T-helper 22 cell (primary cell): ENCODE results near the gene ZCCHC17.
"Not testable (repeated sequence)": the region's sequence is repeated elsewhere in the genome, so short reads cannot be mapped to it uniquely, and the experiment has no call there.

Experiments
- DNase-seq: peaks from one replicate; pipeline ENCODE4 v3.0.0-alpha.2; 2020; ENCODE audit warnings: low read depth

The ZCCHC17 gene

DNA sequence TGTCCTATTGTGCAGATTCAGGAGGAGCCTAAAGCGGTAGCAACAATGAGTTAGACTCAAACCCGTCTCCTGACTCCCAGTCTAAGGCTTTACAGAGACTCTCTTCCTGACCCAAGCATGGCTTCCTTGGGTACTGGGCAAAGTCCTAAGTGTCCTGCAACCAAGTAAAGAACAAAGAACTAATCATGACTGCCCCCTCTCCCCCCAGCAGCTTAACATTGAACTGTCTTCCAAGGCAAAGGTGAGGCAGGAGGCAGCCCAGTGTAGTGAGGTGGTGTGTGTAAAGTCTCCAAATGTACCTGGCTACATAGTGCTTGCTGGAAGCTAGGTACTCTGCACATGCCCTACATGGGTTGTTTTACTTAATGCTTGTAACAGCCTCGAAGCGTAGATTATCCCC is 73.7 kb downstream of the ZCCHC17 start:
- DNase-seq = no peak

DNA sequence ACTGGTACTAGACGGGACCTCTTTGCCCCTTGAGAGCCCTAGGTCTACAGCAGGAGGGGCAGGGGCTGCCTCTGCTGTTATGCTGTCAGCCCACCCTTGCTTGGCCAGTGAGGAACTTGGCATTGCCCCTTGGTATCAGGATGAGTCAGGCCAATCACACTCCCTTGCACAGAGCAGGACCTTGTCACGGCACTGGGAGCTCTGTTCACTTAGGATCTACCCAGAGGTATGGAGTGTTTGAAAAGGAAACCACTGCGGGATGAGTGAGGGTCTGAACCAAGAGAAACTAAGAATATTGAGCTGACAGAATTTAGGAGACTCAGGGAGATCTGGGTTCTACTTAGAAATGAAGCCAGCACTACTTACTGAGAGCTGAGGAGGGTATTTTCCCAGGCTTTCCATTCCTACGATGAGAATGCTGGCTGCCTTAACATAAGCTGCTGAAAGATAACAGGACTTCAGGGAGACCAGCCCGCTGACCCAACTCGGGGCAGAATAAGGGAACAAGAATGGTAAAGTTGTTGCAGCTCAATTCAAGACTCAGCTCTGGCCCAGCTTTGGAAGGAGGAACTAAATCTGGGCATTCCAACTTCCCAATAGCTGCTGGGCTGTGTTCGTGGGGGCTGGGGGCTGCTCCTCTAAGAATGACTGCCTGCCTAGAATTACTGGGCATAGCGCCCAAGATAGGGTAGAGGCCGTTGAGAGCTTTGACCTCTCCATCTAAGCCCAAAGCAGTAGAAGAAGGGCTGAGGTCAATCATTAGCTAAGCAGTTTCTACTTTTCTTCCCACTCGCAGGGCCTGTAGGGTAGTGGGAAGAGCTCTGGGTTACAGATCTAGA is 74.5 kb downstream of the ZCCHC17 start:
- no peak for DNase-seq

DNA sequence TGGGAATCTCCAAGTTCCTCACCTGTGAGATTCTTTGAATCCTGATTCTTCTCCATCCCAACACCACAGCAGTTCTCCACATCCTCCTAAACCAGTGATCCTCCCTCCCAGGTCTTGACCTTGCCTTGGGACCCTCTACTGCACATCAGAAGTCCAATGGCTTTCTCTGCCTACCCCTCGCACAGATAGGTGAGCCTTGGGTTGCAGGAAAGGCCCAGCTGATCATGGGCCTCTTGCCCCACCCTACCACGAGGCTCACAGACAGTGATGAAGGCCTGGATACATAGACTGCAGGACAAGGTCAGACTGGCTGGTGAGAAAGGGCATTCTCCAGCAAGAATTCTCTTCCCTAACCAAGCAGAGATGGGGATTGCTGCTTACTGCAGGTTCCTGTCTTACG is 75.2 kb downstream of the ZCCHC17 start:
- DNase-seq = no peak

DNA sequence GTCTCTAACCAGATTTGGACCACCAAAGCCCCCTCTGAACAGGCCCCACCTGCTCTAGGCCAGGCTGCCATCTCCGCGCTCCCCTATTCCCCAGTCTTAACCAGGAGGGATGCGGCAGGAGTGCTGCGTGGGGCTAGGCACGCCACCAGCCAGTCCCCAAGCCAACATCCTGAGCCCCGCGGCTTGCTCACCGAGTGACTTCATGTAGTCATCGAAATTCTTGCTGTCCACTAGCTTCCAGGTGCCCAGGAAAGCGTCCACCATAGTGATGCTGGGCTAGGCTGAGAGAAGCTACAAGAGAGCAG is 75.9 kb downstream of the ZCCHC17 start:
- DNase-seq = no peak

DNA sequence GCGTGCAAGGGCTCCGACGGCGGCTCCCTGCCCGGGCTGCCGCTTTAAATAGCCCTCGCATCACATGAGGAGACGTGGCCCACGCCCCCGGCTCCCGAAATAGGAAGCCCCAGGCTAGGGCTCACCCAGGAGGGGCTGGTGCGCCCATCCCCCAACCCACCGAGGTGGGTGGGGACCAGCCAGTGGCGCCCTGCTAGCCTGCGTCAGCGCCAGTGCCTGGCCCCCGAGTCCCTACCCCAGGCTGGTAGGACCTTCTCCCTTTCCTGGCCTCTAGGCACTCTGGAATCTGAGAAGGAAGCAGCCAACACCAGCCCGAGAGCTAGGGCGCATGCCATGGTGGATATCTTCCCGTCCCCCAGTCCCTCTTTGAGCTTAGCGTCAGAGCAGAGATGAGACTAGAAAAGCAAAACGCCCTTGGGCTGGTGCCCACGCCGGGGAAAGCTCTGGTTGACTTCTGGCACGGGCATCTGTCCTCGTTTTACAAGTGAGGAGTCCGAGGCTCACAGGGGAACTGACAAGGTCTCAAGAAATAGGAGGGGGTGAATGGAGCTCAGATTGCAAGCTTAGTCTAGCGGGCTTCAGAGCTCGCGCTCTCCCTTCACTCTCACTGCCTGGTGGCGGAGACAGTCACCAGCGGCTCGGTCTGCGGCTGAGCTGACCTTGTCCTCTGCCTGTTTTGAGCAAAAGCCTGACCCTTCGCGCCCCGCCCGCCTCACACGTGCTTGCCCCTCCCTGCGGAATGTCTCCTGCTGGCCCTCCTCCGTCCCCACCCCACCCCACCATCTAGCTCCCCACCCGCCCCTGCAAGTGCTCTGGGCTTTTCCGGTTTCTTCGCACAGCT is 76.4 kb downstream of the ZCCHC17 start, which contains the start of gene FABP3:
Gene FABP3 (minus strand): TSS at position 21 of the 841 bp plus-strand sequence. CDS start 62 bp downstream, outside the sequence.
- no peak for DNase-seq

DNA sequence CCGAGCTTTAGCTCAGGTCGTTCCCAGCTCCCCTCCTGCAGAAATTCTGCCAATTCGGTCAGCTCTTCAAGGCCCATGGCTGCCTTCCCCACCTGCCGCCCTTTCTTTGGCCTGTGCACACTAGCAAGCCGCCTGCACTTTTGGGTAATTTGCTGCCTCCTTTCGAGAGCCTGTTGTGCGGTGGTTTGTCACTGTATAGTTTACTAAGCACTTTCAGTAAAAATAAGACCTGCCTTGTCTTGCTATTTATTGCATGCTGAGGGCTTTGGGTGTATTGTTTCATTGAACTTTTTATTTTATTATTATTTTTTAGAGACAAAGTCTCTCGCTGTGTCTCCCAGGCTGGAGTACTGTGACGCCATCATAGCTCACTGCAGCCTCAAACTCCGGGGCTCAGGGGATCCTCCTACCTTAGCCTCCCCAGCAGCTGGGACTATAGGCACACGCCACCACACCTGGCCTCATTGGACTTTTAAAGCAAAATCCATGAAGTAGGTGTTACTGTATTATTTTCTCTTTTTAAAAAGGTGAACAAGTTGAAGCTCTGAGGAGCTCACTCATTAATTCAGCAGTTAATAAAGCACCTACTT is 77.2 kb downstream of the ZCCHC17 start:
- no peak for DNase-seq

DNA sequence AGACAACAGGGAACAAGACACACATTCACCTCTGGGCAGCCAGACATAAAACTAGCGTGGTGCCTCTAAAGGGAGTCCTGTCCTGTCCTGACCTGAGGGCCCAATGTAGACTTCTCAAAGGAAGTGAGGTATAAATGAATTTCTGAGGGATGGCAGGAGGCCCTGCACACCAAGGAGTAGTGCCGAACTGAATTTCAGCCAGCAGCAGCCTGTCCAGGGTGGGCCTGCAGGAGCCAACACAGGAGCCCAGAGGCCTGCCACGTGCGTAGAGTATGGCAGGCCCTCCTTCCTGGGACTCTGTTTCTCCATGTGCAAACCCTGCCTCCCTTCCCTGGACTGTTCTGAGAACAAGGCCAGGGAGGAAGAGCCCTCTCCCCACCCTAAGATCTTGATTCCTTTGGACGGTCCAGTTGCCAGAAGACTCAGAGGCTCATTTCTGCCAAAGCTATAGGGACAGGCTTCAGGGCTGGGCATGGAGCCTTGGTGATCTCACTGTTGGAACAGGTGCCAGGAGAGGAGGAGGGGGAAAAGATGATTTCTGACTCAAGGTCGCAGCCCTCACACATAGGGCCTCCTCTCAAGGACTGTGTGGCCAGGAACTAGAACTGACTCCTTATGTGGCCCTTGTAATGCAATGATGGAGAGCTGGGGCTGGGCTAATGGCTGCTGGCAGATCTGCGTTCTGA is 77.8 kb downstream of the ZCCHC17 start:
- no peak for DNase-seq

DNA sequence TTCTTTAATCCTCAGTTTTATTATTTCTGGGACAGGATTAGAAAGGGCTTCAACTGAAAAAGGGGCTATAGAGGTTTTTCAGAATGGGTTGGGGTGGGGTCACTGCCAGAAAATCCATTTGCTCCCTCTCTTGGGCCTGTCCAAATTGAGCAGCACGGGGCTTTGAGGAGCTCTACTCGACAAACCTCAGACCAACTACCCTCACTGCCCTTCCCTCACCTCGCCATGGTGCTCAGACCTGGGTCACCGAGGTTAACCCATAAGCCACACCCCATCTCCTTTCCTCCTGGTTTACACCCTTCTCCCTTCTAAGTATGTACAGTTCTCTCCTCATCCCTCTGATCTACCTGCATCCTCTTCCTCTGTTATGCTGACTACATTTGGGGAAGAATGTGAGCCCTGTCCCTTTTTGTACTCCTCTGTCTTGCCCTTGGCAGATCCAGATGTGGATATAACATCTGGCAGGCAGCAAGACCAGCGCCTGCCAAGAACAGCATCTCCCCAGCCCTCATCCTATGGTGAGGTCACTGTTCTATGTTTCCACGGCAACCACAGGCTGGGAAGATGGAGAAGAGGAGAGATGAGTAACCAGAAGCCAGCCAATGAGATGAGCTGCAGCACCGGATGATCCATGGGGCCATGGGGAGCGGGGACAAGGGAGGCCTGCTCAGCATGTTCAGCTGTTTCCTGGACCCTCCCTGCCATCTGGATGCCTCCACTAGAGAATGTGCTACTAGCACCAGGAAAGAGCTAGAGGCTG is 79.7 kb downstream of the ZCCHC17 start:
- DNase-seq = no peak

DNA sequence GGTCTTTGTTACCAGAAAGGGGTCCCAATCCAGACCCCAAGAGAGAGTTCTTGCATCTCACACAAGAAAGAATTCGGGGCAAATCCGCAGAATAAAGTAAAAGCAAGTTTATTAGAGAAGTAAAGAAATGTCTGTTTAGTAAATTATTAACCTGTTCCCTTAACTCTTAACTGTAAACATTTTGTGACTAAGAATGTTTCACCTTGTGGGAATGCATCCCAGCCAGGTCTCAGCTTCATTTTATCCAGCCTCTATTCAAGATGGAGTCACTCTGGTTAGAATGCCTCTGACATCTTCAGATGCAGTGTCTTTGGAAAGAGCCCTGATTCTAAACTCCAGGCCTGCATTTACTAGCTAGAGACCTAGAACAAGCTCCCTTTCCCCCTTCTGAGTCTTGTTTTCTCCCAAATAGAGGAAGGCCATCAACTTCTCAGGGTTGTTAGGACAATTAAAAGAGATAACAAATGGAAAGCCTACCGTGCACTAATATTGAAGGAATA is 80.6 kb downstream of the ZCCHC17 start:
- DNase-seq = no peak

DNA sequence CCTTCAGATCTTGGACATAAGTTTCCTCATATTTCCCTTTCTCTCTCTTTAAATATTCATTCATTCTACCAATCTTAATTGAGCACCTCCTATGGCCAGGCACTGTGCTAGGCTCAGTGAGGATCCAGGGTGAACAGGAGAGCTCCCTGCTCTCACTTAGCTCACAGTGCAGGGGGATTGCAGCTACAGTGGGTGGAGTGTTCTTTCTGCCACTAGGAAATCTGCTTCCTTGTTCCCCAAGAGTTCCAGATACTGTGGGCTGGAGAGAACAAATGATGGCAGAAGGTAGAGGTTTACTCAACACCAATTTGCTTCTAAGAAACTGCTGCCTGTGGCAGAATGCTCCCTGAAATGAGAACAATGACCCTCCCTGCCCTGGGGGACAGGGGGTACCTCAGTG is 81.2 kb downstream of the ZCCHC17 start:
- no peak for DNase-seq

DNA sequence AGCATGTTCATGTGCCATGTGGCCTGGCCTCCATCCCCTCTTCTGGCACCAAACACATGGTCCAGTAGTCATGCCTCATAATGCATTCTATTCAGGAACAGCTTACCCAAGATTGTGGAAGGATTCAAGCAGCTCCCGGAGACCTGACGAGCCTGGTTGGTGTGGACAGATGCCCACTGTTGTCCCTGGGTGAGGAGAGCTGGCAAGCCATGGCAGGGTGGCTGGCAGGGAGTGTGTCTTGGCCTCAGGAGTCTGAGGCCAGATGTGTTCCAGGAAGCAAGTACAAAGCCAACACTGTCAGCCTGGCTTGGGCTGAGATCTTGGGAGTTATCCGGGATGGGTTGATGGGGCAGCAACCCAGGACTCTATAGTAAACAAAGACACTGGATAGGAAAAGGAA is 83.3 kb downstream of the ZCCHC17 start:
- no peak for DNase-seq

DNA sequence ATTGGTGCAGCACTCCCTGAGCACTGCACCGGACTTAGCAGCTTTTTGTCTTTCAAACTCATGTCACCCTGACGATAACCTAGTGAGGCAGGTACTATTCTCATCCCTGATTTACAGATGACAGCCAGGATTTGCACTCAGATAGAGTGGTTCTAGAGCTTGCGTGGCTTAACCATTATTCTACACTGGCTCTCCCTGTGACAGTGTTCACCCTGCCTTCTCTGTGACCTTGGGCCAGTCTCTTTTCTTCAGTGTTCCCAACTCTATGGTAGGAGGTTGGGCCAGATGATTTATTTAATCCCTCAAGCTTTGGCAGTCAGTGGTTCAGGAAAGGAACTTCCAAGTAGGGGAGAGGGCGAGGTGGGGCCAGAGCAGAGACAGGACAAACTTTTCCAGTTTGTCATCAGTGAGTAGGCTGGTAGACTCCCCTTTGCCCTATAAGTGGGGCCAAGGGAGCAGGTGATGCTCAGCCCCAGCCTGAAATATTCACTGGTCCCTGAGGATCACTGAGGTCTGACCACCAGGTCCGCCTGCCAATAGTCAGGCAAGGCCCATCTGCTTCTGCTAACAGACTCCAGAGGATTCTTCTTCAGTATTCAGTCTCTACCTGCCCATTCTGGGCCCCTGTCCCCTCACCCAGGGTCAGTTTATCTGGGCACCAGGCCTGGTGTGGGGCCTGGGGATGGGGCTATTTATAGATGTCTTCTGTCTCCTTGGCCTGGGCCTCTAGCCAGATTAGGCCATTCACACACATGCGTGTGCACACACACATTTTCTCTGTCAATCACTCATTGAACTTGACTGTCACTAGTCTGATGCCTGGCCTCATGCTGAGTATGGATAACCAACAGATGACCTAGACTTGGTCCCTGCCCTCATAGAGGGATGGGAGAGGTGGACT is 84.8 kb downstream of the ZCCHC17 start:
- DNase-seq = no peak

DNA sequence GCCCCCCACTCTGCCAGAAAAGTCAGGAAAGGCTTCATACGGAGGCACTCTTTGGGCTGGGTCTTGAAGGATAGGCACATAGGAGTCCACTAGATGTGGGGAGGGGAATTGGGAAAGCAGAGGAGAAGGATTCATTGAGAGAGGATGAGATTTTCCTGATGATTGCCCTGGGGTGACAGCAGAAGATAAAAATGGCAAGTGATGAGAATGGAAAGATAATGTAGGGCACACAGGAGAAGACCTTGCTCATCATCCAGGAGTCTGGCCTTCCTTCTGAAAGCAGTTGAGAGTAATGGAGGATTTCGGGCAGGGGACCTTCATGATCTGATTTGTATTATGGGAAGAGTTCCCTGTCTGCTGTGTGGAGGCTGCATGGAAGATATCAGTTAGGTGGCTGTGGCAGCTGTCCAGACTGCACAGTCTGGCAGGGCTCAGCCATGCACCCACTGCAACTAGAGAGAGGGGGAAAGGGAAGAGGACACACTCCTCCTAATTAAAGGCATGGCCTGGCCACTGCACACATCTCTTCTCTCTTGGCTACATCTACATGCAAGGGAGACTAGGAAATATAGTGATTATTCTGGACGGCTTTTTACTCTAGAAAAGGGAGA is 85.7 kb downstream of the ZCCHC17 start:
- no peak for DNase-seq

DNA sequence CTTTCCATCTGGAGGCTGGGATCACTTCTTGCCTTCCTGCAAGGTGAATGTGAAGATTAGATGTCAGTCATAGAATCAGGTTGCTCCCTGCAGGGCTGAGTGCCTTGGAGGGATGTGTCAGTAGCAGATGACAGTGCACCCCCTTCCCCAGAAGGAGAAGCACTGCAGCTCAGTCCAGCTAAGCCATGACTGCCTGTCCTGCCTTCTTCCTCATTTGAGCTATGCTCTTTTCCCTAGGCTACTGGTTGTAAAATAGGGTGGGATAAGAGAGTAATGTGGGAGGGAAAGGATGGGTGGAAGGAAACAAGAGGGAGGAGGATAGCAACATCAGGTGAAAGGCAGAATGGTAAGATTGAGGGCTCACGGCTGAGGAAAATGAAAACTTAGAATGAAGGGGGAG is 87.1 kb downstream of the ZCCHC17 start:
- DNase-seq = no peak

DNA sequence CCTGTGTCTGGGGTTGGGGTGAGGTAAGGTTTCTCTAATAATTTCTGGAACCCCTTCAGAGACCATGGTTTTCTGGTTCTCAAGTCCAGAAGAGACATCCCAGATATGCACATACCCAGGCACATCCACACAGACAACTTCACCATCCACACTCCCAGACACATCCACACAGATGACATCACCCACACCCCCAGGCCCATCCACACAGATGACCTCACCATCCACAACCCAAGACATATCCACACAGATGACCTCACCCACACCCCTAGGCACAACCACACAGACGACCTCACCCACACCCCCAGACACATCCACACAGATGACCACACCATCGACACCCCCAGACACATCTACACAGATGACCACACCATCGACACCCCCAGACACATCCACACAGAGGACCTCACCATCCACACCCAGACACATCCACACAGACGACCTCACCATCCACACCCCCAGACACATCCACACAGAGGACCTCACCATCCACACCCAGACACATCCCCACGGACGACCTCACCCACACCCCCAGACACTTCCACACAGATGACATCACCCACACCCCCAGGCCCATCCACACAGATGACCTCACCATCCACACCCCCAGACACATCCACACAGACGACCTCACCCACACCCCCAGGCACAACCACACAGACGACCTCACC is 89.9 kb downstream of the ZCCHC17 start:
- DNase-seq = not testable (repeated sequence)

DNA sequence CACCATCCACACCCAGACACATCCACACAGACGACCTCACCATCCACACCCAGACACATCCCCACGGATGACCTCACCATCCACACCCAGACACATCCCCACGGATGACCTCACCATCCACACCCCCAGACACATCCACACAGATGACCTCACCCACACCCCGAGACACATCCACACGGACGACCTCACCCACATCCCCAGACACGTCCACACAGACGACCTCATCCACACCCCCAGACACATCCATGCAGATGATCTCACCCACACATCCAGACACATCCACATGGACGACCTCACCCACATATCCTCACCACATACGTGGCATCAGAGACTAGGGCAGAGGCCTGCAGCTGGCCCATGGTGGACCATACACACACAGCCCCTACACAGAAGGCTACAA is 90.8 kb downstream of the ZCCHC17 start:
- no peak for DNase-seq

DNA sequence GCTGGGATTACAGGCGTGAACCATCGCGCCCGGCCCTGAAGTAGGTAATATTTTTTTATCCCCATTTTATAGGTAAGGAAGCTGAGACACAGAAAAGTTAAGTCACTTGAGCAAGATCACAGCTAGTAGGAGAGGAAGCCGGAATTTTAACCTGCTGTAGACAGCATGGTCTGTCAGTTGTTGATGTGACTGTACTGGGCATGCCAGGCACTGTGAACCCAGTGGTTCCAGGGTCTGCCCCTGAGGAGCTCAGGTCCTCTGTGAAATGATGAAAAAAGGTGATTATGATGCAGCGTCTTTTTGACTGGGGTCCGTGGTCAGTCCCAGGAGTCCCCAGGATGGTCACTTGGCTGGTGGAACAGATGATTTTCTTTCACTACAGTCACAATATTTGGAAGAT is 92.8 kb downstream of the ZCCHC17 start:
- DNase-seq = no peak

DNA sequence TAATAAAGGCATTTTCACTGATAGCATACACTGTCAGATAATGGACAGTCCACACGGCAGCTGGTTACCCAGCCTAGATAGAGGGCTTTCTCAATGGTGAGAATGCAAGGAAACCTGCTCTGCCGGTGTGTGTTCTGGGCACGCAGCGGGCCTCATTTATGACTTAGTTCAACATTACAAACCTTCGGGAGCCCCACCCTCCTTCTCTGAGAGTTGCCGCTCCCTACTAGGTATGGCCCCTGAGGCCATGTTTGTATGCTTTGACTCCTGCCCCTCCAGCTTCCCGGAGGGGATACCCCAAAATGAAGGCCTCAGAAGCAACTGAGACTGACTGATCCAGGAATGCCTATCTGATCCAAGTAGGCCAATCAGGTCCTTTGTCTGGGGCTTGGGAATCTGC is 93.2 kb downstream of the ZCCHC17 start:
- no peak for DNase-seq

DNA sequence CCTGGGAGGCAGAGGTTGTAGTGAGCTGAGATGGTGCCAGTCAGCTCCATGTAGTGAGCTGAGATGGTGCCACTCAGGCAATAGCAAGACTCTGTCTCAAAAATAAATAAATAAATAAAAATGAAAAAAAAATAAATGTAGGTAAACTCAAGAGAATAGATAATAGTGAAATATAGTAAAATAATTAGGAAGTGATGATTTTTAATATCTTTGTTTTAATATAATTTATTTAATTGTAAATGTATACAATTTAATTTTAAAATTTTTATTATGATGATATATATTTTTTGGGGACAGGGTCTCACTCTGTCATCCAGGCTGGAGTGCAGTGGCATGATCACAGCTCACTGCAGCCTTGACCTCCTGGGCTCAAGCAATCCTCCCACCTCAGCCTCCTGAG is 96.6 kb downstream of the ZCCHC17 start:
- no peak for DNase-seq
